Activated CD4-positive, alpha-beta T cell treated with anti-CD3 and anti-CD28 coated beads, Interleukin-2, amount 10 ng/mL, durations not matched to agents 24 days and 14 days (primary cell): Measurements from ENCODE around the gene ITGB1BP1. TPM values are rescaled to one million over a fixed set of nuclear protein-coding genes. Genes with fewer than 3 reads are reported as not detected.

Experiments
- total RNA-seq: library from RNA; stranded (reverse); gene quantifications from 2 replicates; pipeline ENCODE4 v1.2.3, GENCODE V29; 2022

ITGB1BP1 gene
- total RNA-seq, 1 donor from 2014 or later: 131 TPM

Other genes starting within 250 kb of the ITGB1BP1 start
- gene ASAP2, start 216.7 kb downstream of the ITGB1BP1 start, total RNA-seq: 0.40 and 0.83 TPM in 2 replicates
- gene CPSF3, start 126 bp upstream of the ITGB1BP1 start, total RNA-seq: 81.4 TPM in 2 replicates
- gene IAH1, start 51.0 kb upstream of the ITGB1BP1 start, total RNA-seq: 76.0 and 78.6 TPM in 2 replicates
- gene ADAM17, start 132.3 kb upstream of the ITGB1BP1 start, total RNA-seq: 25.6 and 26.5 TPM in 2 replicates
- 321 and 335 TPM in 2 replicates for gene YWHAQ, start 207.5 kb upstream of the ITGB1BP1 start, total RNA-seq